ENCODE data around the gene VSTM4.

DNA sequence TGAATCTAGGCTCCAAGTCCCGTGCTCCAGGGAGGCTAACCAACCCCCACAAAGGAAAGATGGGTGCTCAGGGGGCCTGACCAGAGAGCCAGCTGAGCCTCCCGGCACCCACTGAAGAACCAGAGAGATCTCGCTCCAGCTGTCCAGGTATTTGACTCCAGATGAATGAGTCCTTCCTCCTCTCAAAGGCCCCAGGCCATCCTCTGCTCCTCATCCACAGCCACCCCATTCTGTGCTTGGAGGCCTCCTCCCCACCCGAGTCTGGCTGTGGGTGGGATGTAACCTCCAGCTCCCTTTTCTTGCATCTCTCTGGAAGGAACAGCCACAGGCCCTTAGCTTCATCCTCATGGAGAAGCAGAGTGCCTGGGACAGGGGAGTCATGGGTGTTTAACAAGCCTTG is 44.6 kb downstream of the VSTM4 start:
- TF ChIP-seq, protein P1, sequence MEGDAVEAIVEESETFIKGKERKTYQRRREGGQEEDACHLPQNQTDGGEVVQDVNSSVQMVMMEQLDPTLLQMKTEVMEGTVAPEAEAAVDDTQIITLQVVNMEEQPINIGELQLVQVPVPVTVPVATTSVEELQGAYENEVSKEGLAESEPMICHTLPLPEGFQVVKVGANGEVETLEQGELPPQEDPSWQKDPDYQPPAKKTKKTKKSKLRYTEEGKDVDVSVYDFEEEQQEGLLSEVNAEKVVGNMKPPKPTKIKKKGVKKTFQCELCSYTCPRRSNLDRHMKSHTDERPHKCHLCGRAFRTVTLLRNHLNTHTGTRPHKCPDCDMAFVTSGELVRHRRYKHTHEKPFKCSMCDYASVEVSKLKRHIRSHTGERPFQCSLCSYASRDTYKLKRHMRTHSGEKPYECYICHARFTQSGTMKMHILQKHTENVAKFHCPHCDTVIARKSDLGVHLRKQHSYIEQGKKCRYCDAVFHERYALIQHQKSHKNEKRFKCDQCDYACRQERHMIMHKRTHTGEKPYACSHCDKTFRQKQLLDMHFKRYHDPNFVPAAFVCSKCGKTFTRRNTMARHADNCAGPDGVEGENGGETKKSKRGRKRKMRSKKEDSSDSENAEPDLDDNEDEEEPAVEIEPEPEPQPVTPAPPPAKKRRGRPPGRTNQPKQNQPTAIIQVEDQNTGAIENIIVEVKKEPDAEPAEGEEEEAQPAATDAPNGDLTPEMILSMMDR (IDR thresholded peaks at IDR 0.05): no peak
- no peak for TF ChIP-seq POLR2A (IDR thresholded peaks at IDR 0.05)
- TF ChIP-seq POLR2AphosphoS5 (IDR thresholded peaks at IDR 0.05): no peak
